ENCODE data around the gene CDKN2B-AS1.
"Not testable (repeated sequence)": the region's sequence is repeated elsewhere in the genome, so short reads cannot be mapped to it uniquely, and the experiment has no call there.

Gene CDKN2B-AS1

DNA sequence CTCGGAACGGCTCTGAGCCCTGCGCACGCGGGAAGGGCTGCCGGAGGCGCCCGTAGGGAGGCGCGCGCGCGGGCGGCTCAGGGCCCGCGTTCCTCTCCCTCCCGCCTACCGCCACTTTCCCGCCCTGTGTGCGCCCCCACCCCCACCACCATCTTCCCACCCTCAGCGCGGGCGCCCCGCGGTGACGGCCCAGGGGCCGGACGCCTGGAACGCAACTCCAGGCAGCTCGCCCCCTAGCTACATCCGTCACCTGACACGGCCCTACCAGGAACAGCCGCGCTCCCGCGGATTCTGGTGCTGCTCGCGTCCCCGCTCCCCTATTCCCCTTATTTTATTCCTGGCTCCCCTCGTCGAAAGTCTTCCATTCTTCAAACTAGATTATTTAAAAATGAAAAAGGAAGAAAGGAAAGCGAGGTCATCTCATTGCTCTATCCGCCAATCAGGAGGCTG, at the start of gene CDKN2B-AS1:
Gene CDKN2B-AS1 (plus strand): TSS at position 236 of the 450 bp plus-strand sequence.
- peak; percentile 78 for DNase-seq

DNA sequence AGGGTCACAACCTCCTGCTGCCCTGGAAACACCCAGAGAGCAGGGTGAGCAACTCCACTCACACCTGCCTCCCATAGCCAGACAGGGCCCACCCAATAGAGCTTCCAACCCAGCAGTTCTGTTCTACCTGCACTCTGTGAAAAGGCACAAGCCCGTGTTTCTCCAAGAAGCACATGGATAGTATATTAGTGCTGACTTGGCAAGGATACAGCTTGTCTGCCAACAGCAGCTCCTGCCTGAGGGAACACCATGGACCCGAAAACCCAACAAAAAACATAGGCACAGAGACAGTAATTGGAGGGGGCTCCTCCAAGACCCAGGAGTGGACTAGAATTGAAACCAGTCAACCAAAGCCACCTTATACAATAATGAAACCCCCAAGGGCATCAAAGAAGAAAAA, 49.0 kb upstream of the CDKN2B-AS1 start:
- no peak for DNase-seq

DNA sequence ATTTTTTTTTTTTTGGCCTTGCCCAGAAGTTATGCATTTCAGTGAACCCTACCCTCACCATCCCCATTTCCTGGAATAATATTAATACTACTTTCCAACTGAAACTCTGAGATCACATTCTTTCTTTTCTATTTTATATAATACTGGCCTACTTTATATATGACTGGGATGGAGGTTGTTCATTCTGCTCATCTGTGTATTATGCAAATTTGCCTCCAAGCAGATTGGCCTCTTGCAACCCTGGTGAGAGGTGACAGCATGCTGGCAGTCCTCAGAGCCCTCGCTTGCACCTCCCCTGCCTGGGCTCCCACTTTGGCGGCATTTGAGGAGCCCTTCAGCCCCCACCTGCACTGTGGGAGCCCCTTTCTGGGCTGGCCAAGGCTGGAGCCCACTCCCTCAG, 35.8 kb upstream of the CDKN2B-AS1 start:
- no peak for DNase-seq

DNA sequence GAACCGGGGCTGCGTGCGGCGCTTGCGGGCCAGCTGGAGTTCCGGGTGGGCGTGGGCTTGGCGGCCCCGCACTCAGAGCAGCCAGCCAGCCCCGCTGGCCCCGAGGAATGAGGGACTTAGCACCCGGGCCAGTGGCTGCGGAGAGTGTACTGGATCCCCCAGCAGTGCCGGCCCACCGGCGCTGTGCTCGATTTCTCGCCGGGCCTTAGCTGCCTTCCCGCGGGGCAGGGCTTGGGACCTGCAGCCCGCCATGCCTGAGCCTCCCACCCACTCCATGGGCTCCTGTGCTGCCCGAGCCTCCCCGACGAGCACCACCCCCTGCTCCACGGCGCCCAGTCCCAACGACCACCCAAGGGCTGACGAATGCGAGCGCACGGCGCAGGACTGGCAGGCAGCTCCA, 35.3 kb upstream of the CDKN2B-AS1 start:
- not testable (repeated sequence) for DNase-seq

DNA sequence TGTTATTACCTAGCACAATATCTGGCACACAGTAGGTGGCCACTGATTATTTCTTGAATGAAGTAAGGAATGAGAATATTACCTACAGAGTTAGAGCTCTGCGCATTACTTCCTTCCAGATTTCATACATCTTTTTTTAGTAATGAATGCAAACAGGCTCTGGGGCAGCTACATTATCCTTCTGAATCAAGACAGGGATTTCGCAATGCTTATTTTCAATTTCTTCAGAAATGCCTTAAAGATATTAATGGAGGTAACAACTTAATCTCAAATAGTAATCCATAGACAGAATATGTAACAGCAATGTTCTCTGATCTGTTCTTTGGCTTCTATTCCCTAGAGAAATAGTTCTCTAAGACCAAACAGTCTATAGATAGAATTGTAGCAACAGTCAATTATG, 33.0 kb upstream of the CDKN2B-AS1 start:
- DNase-seq = no peak

DNA sequence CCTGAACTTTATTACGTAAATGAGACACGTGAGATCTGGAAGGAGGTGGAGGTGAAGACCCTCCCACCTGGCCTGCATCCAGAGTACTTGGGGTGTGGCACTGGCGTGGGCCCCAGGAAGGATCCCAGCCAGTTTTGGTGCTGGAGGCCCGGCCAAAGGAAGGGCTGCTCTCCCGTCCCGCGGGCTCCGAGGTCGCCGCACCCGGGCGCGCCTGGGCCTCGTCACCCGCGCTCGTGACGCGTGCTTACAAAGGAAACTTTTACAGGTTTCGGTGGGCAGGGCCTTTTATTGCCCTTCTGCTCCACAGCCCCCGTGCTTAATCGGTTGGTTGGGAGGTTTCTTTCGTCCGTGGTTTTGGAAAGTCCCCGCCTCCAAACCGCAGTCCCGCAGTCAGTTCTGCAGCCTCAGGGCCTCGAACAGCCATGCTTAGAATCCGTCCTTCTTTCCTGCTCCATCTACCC, 29.6 kb upstream of the CDKN2B-AS1 start:
- peak; percentile 43 for DNase-seq

DNA sequence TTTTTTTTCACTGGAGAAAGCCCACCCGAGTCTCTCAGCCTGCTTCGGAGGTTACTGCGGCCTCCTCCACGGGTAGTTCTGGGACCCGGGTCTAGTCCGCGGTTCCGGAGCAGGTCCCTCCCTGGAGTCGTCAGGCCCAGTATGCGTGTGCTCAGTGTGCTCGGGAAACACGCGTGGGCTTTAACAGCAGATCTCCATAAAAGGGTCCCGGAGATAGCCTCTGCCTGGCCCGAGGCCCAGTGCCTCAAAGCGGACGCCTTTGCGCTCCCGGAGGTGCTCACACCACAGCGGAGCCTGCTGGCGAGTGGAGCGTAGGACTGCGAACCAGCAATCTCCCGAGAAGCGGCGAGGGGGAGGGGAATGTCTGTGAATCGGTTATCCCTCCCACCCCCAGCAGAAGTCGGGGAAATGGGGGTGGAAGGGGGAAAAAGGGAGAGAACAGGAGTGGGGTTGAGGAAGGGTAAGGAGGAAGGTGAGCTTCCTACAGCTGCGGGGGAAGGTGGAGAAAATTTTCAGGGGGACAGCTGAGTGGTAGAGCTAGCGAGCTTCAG, 29.1 kb upstream of the CDKN2B-AS1 start:
- peak; percentile 62 for DNase-seq

DNA sequence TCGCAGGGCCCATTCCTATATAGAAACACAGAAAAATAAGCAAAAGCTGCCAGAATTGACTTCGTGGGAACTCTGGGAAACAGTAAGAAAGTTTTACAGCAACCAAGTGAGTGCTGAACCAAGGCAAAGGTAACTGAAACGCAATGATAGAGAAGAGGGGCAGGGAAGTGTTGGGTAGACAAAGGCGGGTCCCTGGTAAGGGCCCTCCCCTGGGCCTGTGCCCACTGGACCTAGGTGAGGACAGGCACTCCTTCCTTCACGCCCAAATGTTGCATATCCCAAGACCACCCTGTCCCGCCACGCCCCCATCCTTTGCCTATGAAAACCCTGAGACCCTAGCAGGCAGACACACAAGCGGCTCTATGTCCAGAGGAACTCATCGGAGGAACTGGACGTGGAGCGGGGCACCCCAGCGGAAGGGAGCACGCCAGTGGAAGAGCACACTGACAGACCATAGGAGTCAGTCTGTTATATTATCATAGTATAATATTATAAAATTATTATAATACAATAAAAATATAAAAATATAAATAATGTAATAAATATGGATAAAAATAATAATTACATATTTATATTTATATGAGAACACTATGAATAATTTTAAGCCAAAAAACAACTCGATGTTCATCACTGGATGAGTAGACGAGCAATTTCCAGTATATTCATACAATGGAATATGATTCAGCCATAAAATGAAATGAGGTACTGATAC, 28.3 kb upstream of the CDKN2B-AS1 start:
- no peak for DNase-seq

DNA sequence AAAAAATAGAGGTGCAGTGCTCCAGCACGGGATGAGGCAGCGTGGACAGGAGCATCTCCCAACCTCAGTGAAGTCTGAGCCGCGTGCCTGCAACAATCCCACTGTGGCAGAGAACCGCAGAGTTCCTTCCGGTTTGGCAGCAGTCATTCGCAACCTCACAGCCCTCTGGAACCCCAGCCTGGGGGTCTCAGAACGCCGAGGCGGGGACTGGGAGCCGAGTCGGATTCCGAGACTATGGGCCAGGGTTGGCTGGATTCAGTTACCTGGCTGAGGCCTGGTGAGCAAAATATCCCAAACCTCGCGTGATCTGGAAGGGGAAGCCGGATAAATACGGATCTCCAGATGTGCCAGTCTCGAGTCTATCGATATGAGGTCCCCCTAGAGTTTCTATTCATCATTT, 27.4 kb upstream of the CDKN2B-AS1 start:
- no peak for DNase-seq

DNA sequence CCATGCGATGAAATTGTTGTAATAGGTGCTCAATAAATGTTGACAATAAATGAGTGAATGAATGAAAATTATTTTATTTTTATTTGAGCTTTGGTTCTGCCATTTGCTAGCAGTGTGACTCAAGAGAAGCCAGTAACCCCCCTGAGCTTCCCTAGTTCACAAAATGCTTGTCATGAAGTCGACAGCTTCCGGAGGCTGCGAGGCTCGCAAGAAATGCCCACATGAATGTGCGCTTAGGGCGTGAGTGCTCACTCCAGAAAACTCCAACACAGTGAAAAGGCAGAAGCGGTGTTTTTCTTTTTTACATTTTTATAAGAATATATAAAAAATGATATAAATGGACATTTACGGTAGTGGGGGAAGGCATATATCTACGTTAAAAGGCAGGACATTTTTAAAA, 26.9 kb upstream of the CDKN2B-AS1 start:
- no peak for DNase-seq

DNA sequence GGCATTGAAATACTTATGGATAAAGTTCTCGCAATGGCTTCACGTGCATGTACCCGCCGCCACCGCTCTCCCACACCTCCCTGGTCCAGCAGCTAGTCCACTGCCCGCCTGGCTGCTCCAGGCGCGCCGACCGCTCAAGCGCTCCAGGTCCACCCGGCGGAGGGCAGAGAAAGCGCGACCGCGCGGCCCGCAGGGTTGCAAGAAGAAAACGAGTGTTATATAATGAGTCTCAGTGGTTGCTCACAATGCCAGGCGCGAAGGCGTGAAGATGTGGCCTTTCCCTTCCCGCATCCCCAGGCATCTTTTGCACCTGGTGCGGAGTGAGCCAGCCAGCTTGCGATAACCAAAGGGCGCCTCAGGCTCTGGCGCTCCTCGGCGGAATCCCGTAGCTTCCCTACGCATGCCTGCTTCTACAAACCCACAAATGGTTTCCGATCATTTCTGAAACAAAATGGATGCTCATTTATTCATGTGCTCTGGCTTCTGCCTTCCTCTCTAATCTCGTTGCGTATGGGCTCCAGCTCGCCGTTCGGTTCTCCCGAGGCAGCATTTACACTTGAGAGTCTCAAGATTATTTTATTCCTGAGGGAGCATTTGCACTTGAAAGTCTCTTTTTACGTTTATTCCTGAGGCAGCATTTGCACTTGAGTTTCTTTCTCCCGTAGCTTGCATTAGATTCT, 26.1 kb upstream of the CDKN2B-AS1 start:
- no peak for DNase-seq

DNA sequence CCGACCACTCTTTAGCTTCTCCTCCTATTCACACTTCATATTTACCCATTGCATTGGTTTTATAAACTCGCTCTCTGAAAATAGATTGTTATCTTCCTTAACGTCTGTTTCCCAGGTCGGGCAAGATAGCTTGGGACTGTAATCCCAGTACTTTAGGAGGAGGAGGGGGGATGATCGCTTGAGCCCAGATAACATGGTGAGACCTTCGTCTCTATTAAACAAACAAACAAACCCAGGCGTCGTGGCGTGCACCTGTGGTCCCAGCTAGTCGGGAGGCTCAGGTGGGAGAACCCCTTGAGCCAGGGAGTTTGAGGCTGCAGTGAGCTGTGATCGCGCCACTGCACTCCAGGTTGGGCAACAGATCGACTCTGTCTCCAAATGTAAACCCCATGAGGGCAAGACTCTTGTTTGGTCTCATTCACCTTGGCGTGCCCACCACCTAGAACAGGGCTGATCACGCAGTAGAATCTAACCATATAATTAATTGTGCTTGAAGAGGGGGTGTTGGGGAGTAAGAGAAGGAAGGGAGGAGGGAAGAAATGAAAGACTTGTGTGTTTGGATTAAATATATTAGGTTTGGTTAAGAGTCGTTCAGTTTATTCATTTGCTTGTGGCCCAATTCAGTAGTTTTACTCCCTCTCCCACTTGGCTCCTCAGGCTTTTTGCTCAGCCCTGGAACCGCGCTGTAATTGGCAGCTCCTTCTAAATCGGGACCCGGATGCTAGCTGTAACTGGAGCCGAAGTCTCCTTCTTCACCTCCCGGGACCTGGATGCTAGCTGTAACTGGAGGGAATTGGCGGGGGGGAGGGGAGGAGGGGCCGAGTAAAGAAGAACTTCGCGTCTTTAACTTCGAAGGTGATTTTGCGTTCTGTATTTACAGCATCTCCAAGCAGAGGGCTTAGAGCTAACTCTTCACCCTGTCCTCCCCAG, 25.3 kb upstream of the CDKN2B-AS1 start:
- DNase-seq = no peak

DNA sequence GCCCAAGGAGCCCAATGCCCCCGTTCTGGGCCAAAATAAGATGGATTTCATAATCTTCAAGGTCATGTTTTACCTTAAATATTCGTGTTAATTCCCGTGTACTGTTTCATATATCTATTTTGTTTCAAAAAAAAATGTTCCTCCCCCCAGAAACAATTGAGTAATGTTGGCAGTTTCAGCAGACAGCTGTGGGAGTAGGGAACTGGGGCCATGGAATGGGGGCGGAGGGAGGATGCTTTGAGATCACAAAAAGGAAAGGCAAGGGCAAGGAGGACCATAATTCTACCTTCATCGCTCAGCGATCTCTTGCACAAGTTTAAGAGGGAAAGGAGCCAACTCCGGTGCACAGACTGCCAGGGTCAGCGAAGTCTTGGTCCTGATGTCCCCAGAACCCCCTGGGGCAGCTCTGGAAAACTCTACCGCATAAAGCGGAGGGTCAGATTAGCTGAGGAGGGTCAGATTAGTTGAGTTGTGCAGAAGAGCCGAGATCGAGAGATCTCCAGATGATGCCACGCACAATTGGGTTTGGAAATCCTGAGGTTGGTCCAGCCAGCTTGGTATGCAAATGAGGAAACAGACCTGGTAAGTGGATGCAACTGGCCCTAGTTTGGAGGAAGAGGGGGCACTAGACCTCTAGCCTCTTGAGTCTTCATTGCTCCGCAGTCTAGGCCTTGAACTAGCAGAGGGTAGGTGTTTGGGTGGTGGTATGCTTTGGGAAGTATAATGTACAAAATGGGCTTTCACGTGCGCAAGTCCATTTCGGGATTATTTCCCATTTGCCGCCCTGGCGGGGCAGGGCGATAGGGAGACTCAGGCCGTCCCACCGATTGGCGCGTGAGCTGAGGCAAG, 24.4 kb upstream of the CDKN2B-AS1 start:
- no peak for DNase-seq

DNA sequence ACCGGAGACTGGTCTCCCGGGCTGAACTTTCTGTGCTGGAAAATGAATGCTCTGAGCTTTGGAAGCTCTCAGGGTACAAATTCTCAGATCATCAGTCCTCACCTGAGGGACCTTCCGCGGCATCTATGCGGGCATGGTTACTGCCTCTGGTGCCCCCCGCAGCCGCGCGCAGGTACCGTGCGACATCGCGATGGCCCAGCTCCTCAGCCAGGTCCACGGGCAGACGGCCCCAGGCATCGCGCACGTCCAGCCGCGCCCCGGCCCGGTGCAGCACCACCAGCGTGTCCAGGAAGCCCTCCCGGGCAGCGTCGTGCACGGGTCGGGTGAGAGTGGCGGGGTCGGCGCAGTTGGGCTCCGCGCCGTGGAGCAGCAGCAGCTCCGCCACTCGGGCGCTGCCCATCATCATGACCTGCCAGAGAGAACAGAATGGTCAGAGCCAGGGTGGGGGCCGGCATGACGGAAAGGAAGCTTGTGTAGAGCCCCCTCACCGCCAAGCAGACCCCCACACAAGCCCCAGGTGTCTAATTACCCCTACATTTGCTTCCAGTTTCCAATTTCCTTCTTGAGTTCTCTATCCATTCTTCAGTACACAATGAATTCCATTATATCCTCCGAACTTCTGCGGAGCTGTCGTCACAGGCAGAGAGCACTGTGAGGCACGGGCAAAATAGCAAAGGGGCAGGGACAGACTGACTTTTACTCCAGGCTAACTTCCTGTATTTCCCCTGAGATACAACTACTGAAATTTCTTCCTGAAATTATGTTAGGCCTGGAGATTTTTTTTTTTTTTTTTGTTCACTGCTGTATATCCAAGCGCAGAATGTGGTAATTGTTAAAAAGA, 23.6 kb upstream of the CDKN2B-AS1 start:
- DNase-seq = no peak

DNA sequence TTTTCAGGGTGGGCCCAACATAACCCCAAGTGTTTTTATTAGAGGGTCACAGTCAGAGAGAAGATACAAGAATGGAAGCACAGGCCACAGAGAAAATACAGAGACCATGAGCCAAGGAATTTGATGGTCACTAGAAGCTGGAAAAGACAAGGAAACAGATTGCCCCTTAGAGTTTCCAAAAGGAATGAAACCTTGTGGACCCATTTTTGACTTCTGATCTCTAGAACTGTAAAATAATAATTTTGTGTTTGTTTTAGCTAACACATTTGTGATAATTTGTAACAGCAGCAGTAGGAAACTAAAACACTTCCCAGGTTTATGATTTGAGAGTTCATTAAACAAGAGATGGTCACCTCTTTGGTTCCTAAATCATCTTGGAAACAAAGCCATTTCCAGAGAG, 22.2 kb upstream of the CDKN2B-AS1 start:
- no peak for DNase-seq

DNA sequence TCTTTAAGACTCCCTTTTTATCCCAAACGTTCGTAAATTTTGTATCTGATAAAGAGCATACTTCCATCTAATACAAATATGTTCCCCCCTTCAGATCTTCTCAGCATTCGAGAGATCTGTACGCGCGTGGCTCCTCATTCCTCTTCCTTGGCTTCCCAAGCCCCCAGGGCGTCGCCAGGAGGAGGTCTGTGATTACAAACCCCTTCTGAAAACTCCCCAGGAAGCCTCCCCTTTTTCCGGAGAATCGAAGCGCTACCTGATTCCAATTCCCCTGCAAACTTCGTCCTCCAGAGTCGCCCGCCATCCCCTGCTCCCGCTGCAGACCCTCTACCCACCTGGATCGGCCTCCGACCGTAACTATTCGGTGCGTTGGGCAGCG, 20.3 kb upstream of the CDKN2B-AS1 start:
- no peak for DNase-seq

DNA sequence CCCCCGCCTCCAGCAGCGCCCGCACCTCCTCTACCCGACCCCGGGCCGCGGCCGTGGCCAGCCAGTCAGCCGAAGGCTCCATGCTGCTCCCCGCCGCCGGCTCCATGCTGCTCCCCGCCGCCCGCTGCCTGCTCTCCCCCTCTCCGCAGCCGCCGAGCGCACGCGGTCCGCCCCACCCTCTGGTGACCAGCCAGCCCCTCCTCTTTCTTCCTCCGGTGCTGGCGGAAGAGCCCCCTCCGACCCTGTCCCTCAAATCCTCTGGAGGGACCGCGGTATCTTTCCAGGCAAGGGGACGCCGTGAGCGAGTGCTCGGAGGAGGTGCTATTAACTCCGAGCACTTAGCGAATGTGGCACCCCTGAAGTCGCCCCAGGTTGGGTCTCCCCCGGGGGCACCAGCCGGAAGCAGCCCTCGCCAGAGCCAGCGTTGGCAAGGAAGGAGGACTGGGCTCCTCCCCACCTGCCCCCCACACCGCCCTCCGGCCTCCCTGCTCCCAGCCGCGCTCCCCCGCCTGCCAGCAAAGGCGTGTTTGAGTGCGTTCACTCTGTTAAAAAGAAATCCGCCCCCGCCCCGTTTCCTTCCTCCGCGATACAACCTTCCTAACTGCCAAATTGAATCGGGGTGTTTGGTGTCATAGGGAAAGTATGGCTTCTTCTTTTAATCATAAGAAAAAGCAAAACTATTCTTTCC, 19.7 kb upstream of the CDKN2B-AS1 start:
- peak; percentile 84 for DNase-seq

DNA sequence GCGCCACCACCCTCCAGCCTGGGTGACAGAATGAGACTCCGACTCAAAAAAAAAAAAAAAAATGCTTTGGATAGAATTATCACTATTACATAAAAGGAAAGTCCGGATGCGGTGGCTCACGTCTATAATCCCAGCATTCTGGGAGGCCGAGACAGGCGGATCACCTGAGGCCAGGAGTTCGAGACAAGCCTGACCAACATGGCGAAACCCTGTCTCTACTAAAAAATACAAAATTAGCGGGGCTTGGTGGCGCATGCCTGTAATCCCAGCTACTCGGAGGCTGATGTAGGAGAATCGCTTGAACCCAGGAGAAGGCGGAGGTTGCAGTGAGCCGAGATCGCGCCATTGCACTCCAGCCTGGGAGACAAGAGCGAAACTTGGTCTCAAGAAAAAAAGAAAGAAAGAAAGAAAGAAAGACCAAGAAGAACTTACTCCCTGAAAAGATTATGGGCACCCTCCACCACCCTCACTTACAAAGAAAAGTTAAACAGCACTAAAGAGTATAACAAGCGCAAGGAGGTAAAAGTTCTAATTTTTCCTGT, 18.2 kb upstream of the CDKN2B-AS1 start:
- no peak for DNase-seq

DNA sequence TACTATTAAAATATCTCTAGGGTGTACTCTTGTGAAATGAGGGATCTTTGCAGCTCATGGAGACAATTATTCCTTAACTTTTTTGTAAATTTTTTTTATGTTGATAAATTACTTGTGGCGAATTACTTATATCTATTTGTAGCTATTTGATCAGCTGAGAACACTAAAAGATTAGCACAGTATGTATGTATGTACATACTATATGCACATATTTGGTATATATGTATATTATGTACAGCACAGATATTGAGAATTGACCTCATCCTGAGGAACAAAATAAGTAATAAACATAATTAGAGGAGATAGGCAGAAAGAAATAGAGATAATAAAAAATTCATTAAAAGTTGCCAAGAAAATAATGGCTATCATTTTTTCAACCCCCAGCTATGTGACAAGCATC, 12.2 kb upstream of the CDKN2B-AS1 start:
- DNase-seq = no peak

DNA sequence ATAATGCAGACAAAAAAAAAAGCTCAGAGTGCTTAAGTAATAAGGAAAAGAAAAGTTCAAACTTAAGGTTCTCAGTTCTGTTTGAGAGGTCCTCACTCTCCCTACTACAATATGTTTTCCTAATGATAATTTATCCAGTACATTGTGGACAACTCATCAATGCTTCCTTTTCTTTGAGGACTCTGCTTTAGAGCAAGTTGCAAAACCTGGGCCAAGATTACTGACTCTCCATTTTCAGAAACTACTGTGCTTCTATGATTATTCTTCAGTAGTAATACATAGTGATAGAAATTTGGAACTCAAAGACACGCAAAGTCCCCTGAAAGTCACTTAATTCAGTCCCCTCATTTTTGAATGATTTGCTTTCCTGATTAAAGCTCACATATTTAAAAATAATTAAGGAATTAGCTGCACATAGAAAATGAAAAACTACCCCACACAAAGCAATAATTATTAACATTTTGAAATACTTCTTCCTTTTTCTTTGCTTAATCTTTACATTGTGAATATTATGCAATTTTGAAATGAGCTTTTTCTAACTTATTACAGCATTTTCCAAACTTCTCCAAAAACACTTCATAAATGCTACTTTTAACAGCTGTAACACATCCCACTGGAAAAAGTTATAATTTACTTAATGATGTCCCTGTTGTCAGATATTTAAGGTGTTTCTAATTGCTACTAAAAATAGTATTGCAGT, 11.6 kb upstream of the CDKN2B-AS1 start:
- DNase-seq = no peak
